OCI-M2 (cell line): ENCODE data around the gene APOLD1.
"Not testable (repeated sequence)": the region's sequence is repeated elsewhere in the genome, so short reads cannot be mapped to it uniquely, and the experiment has no call there.

Experiments used
- DNase-seq: peaks from one replicate; lab custom pipeline; 2025; ENCODE audit not compliant: unreplicated experiment; lab: John Stamatoyannopoulos, UW

The APOLD1 gene

GRCh38 chr12:12784911-12785814 lies at the start of gene APOLD1:
Gene APOLD1 (plus strand): TSS chr12:12785659. CDS start chr12:12785692, 33 bp downstream.
- no peak for DNase-seq

GRCh38 chr12:12736759-12737676 lies 48.4 kb upstream of the APOLD1 start:
- DNase-seq, result no peak

- DNase-seq, result not testable (repeated sequence)
Measured at GRCh38 chr12:12738152-12738551, 47.3 kb upstream of the APOLD1 start.

GRCh38 chr12:12741660-12742059 lies 43.8 kb upstream of the APOLD1 start:
- no peak for DNase-seq

GRCh38 chr12:12744546-12745305 lies 40.7 kb upstream of the APOLD1 start:
- no peak for DNase-seq

- no peak for DNase-seq
Measured at GRCh38 chr12:12745576-12746211, 39.8 kb upstream of the APOLD1 start.

- no peak for DNase-seq
Measured at GRCh38 chr12:12747278-12747677, 38.2 kb upstream of the APOLD1 start.

- no peak for DNase-seq
Measured at GRCh38 chr12:12748044-12748443, 37.4 kb upstream of the APOLD1 start.

- DNase-seq, result no peak
Measured at GRCh38 chr12:12749433-12749832, 36.0 kb upstream of the APOLD1 start.

- DNase-seq, result no peak
Measured at GRCh38 chr12:12755923-12756322, 29.5 kb upstream of the APOLD1 start.

- DNase-seq, result no peak
Measured at GRCh38 chr12:12757121-12757520, 28.3 kb upstream of the APOLD1 start.

- no peak for DNase-seq
Measured at GRCh38 chr12:12759234-12759915, 26.1 kb upstream of the APOLD1 start.

- DNase-seq, result no peak
Measured at GRCh38 chr12:12764824-12765223, 20.6 kb upstream of the APOLD1 start.

- no peak for DNase-seq
Measured at GRCh38 chr12:12770262-12770661, 15.2 kb upstream of the APOLD1 start.

- no peak for DNase-seq
Measured at GRCh38 chr12:12774791-12775190, 10.7 kb upstream of the APOLD1 start.

GRCh38 chr12:12776261-12776660 lies 9.2 kb upstream of the APOLD1 start:
- DNase-seq, result no peak

GRCh38 chr12:12777092-12777491 lies 8.4 kb upstream of the APOLD1 start:
- DNase-seq, result no peak

- DNase-seq, result no peak
Measured at GRCh38 chr12:12779007-12779406, 6.5 kb upstream of the APOLD1 start.

GRCh38 chr12:12779529-12779928 lies 5.9 kb upstream of the APOLD1 start:
- no peak for DNase-seq

- no peak for DNase-seq
Measured at GRCh38 chr12:12784116-12784515, 1.3 kb upstream of the APOLD1 start.
